ENCODE data around the gene VRK1. TPM values are rescaled to one million over a fixed set of nuclear protein-coding genes. Genes with fewer than 3 reads are reported as not detected.

Gene VRK1
- total RNA-seq, 1 experiment from 2014 or later: 67.3 TPM

- TF ChIP-seq CTCF (IDR thresholded peaks at IDR 0.05) (no peak), ZBTB21 (CRISPR knock-in tag; IDR thresholded peaks at IDR 0.05; ENCODE audit: borderline replicate concordance) (no peak)
These were observed 104.0 kb downstream of the VRK1 start (continued) for GRCh38 chr14:96901227-96901626.

GRCh38 chr14:96902004-96902403 lies 104.8 kb downstream of the VRK1 start:
- DNase-seq (ENCODE audit: low spot score) (no peak), ATAC-seq (no peak)
- ChIA-PET POLR2A (no interaction called here), CTCF (no interaction called here)
- H3K36me3 Mint-ChIP-seq: no peaks in the 10 kb centered on the region
- H3K27ac Mint-ChIP-seq: peak overlapping the region; percentile 85; the same call in 1 of the 2 replicates
- H3K27me3 Mint-ChIP-seq (ENCODE audit: low read depth): no peaks in the 10 kb centered on the region
- no peak for TF ChIP-seq NR1H2 (CRISPR knock-in tag; IDR thresholded peaks at IDR 0.05)
- no peak for TF ChIP-seq AFF4 (CRISPR knock-in tag; IDR thresholded peaks at IDR 0.05; ENCODE audit: borderline replicate concordance)
- TF ChIP-seq TEAD1 (CRISPR knock-in tag; IDR thresholded peaks at IDR 0.05): no peak
- TF ChIP-seq ZNF425 (CRISPR knock-in tag; conservative IDR thresholded peaks at IDR 0.05): no peak
- no peak for TF ChIP-seq ZNF219 (CRISPR knock-in tag; IDR thresholded peaks at IDR 0.05; ENCODE audit: borderline replicate concordance)
- no peak for TF ChIP-seq USF1 (CRISPR knock-in tag; IDR thresholded peaks at IDR 0.05)
- no peak for TF ChIP-seq ZNF281 (CRISPR knock-in tag; IDR thresholded peaks at IDR 0.05)
- TF ChIP-seq SMAD3 (CRISPR knock-in tag; IDR thresholded peaks at IDR 0.05; ENCODE audit: borderline replicate concordance): no peak
- no peak for TF ChIP-seq STAT6 (CRISPR knock-in tag; conservative IDR thresholded peaks at IDR 0.05; ENCODE audit: low read depth)
- TF ChIP-seq NR3C1 (CRISPR knock-in tag; conservative IDR thresholded peaks at IDR 0.05; ENCODE audit: low read depth): no peak
- TF ChIP-seq ZNF138 (CRISPR knock-in tag; conservative IDR thresholded peaks at IDR 0.05): no peak
- TF ChIP-seq ATF3 (CRISPR knock-in tag; conservative IDR thresholded peaks at IDR 0.05): no peak
- no peak for TF ChIP-seq EMX1 (CRISPR knock-in tag; IDR thresholded peaks at IDR 0.05)
- no peak for TF ChIP-seq HMGXB4 (CRISPR knock-in tag; IDR thresholded peaks at IDR 0.05)
- no peak for TF ChIP-seq NFE2L1 (CRISPR knock-in tag; IDR thresholded peaks at IDR 0.05)
- no peak for TF ChIP-seq E2F1 (CRISPR knock-in tag; IDR thresholded peaks at IDR 0.05)
- H3K9me3 Mint-ChIP-seq: no peaks in the 10 kb centered on the region
- peaks cover 27% of the 10 kb centered on the region for H3K4me1 Mint-ChIP-seq
- H3K4me3 Mint-ChIP-seq: no peak overlapping the region

Measured in WTC11 (cell line).